K562 (cell line): Measurements from ENCODE around the gene CAPN12. TPM values are rescaled to one million over a fixed set of nuclear protein-coding genes. Genes with fewer than 3 reads are reported as not detected.

Experiments used
- ATAC-seq: fragments of 200-7000 bp; cut with Tn5 transposase; 3 replicates; pipeline ENCODE4 v1.9.1; 2020; ENCODE audit warnings: moderate library complexity
- BruUV-seq: library from RNA; stranded (reverse); fragments of 400-500 nt; replicated peaks from 2 replicates; lab custom pipeline; 2021; lab: Mats Ljungman, UMichigan
- CTCF ChIA-PET: fragments of 300-600 bp; formaldehyde crosslinking; extraction: SDS; loops from one replicate; lab custom pipeline; 2021; ENCODE audit warnings: low intra/inter-chr PET ratio; lab: Yijun Ruan, JAX
- POLR2A ChIA-PET: fragments of 300-600, 350-650 bp; sonication (Branson Sonifier 250); formaldehyde crosslinking; extraction: SDS; loops from one replicate; lab custom pipeline; 2021; ENCODE audit warnings: antibody characterized with exemption, inconsistent platforms; lab: Yijun Ruan, JAX
- DNase-seq, 4 experiments: peaks; one replicate each; pipeline versions ENCODE4 v3.0.0 to v3.0.0-alpha.2; 2011 to 2018; ENCODE audit warnings: low spot score in 3 of 4, mixed read lengths in 3 of 4; ENCODE audit errors: extremely low read depth in 1 of 4
- FAIRE-seq: peaks from 2 replicates; lab custom pipeline; 2011; peaks lifted over from hg19 to GRCh38; lab: Jason Lieb, UNC
- H2AFZ ChIP-seq: 2 replicates; pipeline ENCODE4 v1.6.0; 2011; ENCODE audit warnings: low read depth, low read length, control low read depth, inconsistent platforms
- H3K27ac ChIP-seq: fragments of 200-600 bp; 3 replicates; pipeline ENCODE4 v1.8.0; 2011; ENCODE audit warnings: low read depth, mild to moderate bottlenecking, control low read depth, inconsistent platforms, low read length, moderate library complexity, mixed read lengths; ENCODE audit errors: extremely low read depth
- H3K27me3 ChIP-seq, 2 experiments: fragments of 300-600 bp in 1 of 2; 2 replicates in 1 of 2; 3 replicates in 1 of 2; pipeline versions ENCODE4 v1.6.0 to v1.8.0; 2011; ENCODE audit warnings: inconsistent platforms in 2 of 2, low read length in 2 of 2, mild to moderate bottlenecking in 1 of 2, mixed read lengths in 1 of 2, moderate library complexity in 1 of 2; ENCODE audit not compliant: control insufficient read depth in 2 of 2, insufficient read depth in 2 of 2
- H3K36me3 ChIP-seq: fragments of 300-600 bp; 3 replicates; pipeline ENCODE4 v1.8.0; 2011; ENCODE audit warnings: mild to moderate bottlenecking, low read length, inconsistent platforms; ENCODE audit not compliant: control insufficient read depth, insufficient read depth
- H3K4me1 ChIP-seq, 2 experiments: fragments of 200-600 bp in 1 of 2; replicated peaks in 1 of 2; 2 replicates in 1 of 2; 3 replicates in 1 of 2; pipeline versions ENCODE4 v1.5.1 to v1.8.0; 2011; ENCODE audit warnings: inconsistent platforms in 2 of 2, low read length in 2 of 2, mild to moderate bottlenecking in 1 of 2, mixed read lengths in 1 of 2, moderate library complexity in 1 of 2; ENCODE audit not compliant: control insufficient read depth in 2 of 2, insufficient read depth in 2 of 2
- H3K4me2 ChIP-seq: 2 replicates; pipeline ENCODE4 v1.6.1; 2011; ENCODE audit warnings: low read length, control low read depth, inconsistent platforms, mixed read lengths; ENCODE audit not compliant: insufficient read depth
- H3K4me3 ChIP-seq: fragments of 200-600 bp; sonication (generic), shearing (Covaris generic); 2 replicates; pipeline ENCODE4 v1.5.1; 2016; ENCODE audit warnings: control low read depth, inconsistent platforms
- H3K79me2 ChIP-seq: fragments of 200-600 bp; 3 replicates; pipeline ENCODE4 v1.8.0; 2011; ENCODE audit warnings: low read length, inconsistent platforms; ENCODE audit not compliant: control insufficient read depth, insufficient read depth
- H3K9ac ChIP-seq, 2 experiments: 2 replicates each; pipeline versions ENCODE4 v1.6.0 to v1.6.1; 2011; ENCODE audit warnings: low read depth in 2 of 2, low read length in 2 of 2, control low read depth in 1 of 2, inconsistent platforms in 1 of 2, mild to moderate bottlenecking in 1 of 2, mixed read lengths in 1 of 2; ENCODE audit not compliant: insufficient read depth in 1 of 2
- H3K9me1 ChIP-seq: one replicate; pipeline ENCODE4 v1.6.0; 2011; ENCODE audit warnings: inconsistent platforms, mild to moderate bottlenecking, low read length, moderate library complexity; ENCODE audit not compliant: control insufficient read depth, insufficient read depth
- H3K9me3 ChIP-seq: replicated peaks from 2 replicates; pipeline ENCODE4 v1.5.1; 2011; ENCODE audit warnings: low read depth, low read length, inconsistent platforms; ENCODE audit not compliant: control insufficient read depth, insufficient read depth
- H4K20me1 ChIP-seq: replicated peaks from 2 replicates; pipeline ENCODE4 v1.6.1; 2011; ENCODE audit warnings: low read length, inconsistent platforms, mixed read lengths; ENCODE audit not compliant: control insufficient read depth, insufficient read depth
- CAMTA2 ChIP-seq: fragments of 250-450 bp; sonication (Bioruptor Pico); conservative IDR thresholded peaks from 2 replicates; pipeline ENCODE4 v1.5.1; 2022
- CBFA2T2 ChIP-seq: fragments of 450-650 bp; conservative IDR thresholded peaks from 2 replicates; pipeline ENCODE4 v1.6.1; 2017; ENCODE audit warnings: mild to moderate bottlenecking
- DDX20 ChIP-seq: fragments of 450-650 bp; IDR thresholded peaks from 2 replicates; pipeline ENCODE4 v1.6.1; 2016; ENCODE audit warnings: missing genetic modification characterization, low read depth, mild to moderate bottlenecking, missing compliant biosample characterization, moderate library complexity
- HBP1 ChIP-seq: fragments of 450-650 bp; formaldehyde crosslinking; IDR thresholded peaks from 2 replicates; pipeline ENCODE4 v1.4.0; 2022; ENCODE audit warnings: missing genetic modification characterization
- KLF13 ChIP-seq: fragments of 450-650 bp; IDR thresholded peaks from 2 replicates; pipeline ENCODE4 v1.6.1; 2016; ENCODE audit warnings: missing genetic modification characterization, low read depth, mild to moderate bottlenecking, missing compliant biosample characterization, moderate library complexity, borderline replicate concordance
- MAFG ChIP-seq: fragments of 450-650 bp; conservative IDR thresholded peaks from 2 replicates; pipeline ENCODE4 v1.6.1; 2016; ENCODE audit warnings: missing genetic modification characterization, missing compliant biosample characterization
- MCM7 ChIP-seq, 2 experiments: fragments of 450-650 bp; IDR thresholded peaks; 2 replicates each; pipeline ENCODE4 v1.6.1; 2016 to 2018
- NCOA2 ChIP-seq, 2 experiments: fragments of 450-650 bp; IDR thresholded peaks; 2 replicates each; pipeline ENCODE4 v1.6.1; 2018; ENCODE audit warnings: mild to moderate bottlenecking in 2 of 2, moderate library complexity in 1 of 2; ENCODE audit not compliant: partially characterized antibody in 2 of 2
- TEAD1 ChIP-seq, 2 experiments: fragments of 450-650 bp in 1 of 2; sonication (generic) in 1 of 2; formaldehyde crosslinking; IDR thresholded peaks; 2 replicates each; pipeline versions ENCODE4 v1.4.0 to v1.8.0; 2020 to 2022; ENCODE audit warnings: mild to moderate bottlenecking in 2 of 2, missing genetic modification reagents in 1 of 2
- TOE1 ChIP-seq, 2 experiments: fragments of 450-650 bp in 1 of 2; sonication (generic) in 1 of 2; formaldehyde crosslinking in 1 of 2; IDR thresholded peaks; 2 replicates each; pipeline versions ENCODE4 v1.7.1 to v1.8.0; 2016 to 2022; ENCODE audit warnings: borderline replicate concordance in 2 of 2, mild to moderate bottlenecking in 2 of 2, antibody characterized with exemption in 1 of 2, inconsistent platforms in 1 of 2, low read depth in 1 of 2, missing genetic modification reagents in 1 of 2, moderate library complexity in 1 of 2
- TRIM24 ChIP-seq, 2 experiments: fragments of 450-650 bp; IDR thresholded peaks; 2 replicates each; pipeline ENCODE4 v1.6.1; 2016
- TSC22D4 ChIP-seq: fragments of 450-650 bp; IDR thresholded peaks from 2 replicates; pipeline ENCODE4 v1.6.1; 2016; ENCODE audit warnings: missing genetic modification characterization, missing biosample characterization, control low read depth
- ZBTB26 ChIP-seq: fragments of 450-650 bp; formaldehyde crosslinking; IDR thresholded peaks from 2 replicates; pipeline ENCODE4 v1.4.0; 2022; ENCODE audit warnings: missing genetic modification characterization
- ZFP1 ChIP-seq: fragments of 450-650 bp; formaldehyde crosslinking; IDR thresholded peaks from 2 replicates; pipeline ENCODE4 v1.4.0; 2020; ENCODE audit warnings: mild to moderate bottlenecking, mixed read lengths
- ZNF583 ChIP-seq: fragments of 250-450 bp; sonication (Bioruptor Pico); IDR thresholded peaks from 2 replicates; pipeline ENCODE4 v1.4.0; 2020
- WGBS: fragments of 100-300 bp; shearing (Covaris generic); methylation state at CpG from one replicate; pipeline ENCODE4 v1.1.6; 2016; ENCODE audit warnings: low coverage, mixed read lengths; ENCODE audit not compliant: insufficient coverage; ENCODE audit errors: missing lambda C conversion rate; 5-methylcytosine and 5-hydroxymethylcytosine counted together
- in situ Hi-C: fragments of 300-500 bp; cut with MboI; formaldehyde crosslinking; loops from 4 replicates; pipeline ENCODE4 v1.15.0; 2018; ENCODE audit warnings: inconsistent platforms, mixed read lengths
- intact Hi-C: fragments of 100-400 bp; cut with micrococcal nuclease; formaldehyde crosslinking; loops from 2 replicates; pipeline ENCODE4 v1.14.2; 2022
- polyA plus RNA-seq, 8 experiments: library from polyadenylated mRNA; depleted of rRNA in 4 of 8; stranded (reverse) in 5 of 8; unstranded in 3 of 8; fragments of >200 nt; fragmentation: Nextera tagmentation in 2 of 8; fragmentation: Illumina TruSeq in 1 of 8; extraction: Ambion mirVana in 2 of 8; extraction: Trizol in 1 of 8; gene quantifications; 2 replicates each; pipeline versions ENCODE4 v1.2.1 to v1.2.3, GENCODE V29; 2011 to 2014; ENCODE audit warnings: inconsistent platforms in 1 of 8, missing spikeins in 1 of 8
- total RNA-seq, 7 experiments: library from RNA; depleted of rRNA in 6 of 7; stranded (reverse); fragments of >200 nt in 6 of 7; fragmentation: Illumina TruSeq in 2 of 7; extraction: Trizol in 2 of 7; gene quantifications; 2 replicates each; pipeline versions ENCODE4 v1.2.1 to v1.2.3, GENCODE V29; 2011 to 2021; ENCODE audit warnings: low replicate concordance in 1 of 7
- TF ChIP-seq, protein P1 (sequence below), 2 experiments: fragments of 450-650 bp in 1 of 2; sonication (generic) in 1 of 2; formaldehyde crosslinking; conservative IDR thresholded peaks; 2 replicates each; pipeline versions ENCODE4 v1.4.0 to v1.8.1; 2020 to 2022; ENCODE audit warnings: mild to moderate bottlenecking in 1 of 2, missing genetic modification reagents in 1 of 2

Gene CAPN12
- total and polyA plus RNA-seq, 9 of the 15 experiments (the other 6 are each of a cell fraction or from before 2014, with no cell fraction given) = 0.83 to 7.0 (median 1.6) TPM

DNA sequence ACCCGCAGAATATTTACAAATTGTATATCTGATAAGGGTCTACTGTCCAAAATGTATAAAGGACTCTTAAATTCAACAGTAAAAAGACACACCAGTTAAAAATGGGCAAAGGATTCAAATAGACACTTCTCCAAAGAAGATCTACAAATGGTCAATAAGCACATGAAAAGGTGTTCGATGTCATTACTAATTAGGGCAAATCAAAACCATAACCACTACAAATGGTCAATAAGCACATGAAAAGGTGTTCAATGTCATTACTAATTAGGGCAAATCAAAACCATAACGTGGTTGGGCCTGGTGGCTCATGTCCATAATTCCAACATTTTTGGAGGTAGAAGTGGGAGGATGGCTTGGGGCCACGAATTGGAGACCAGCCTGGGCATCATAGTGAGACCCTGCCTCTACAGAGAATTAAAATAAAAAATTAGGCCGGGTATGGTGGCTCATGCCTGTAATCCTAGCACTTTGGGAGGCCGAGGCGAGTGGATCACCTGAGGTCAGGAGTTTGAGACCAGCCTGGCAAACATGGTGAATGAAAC, 56.4 kb downstream of the CAPN12 start:
- in situ Hi-C loops (no loop called here), intact Hi-C loops (loop anchor here (5.0 kb wide), 1 partner anchor 36 kb away; no protein-coding TSS in a partner anchor)
- DNase-seq (no peak), FAIRE-seq (no peak), ATAC-seq (no peak)
- ChIA-PET POLR2A (no interaction called here), CTCF (no interaction called here)
- H3K79me2 ChIP-seq = peaks cover 98% of the 10 kb centered on the region
- no peak overlapping the region for H2AFZ ChIP-seq
- H3K4me2 ChIP-seq = no peak overlapping the region; the same call in 1 of the 2 replicates
- peak overlapping the region; percentile 21; the same call in 2 of the 3 replicates for H3K27ac ChIP-seq
- no peak overlapping the region for H3K4me3 ChIP-seq
- H3K36me3 ChIP-seq = peaks cover 58% of the 10 kb centered on the region
- H3K9ac ChIP-seq = no peak overlapping the region
- no peaks in the 10 kb centered on the region for H3K9me1 ChIP-seq
- peaks cover 21% of the 10 kb centered on the region for H4K20me1 ChIP-seq
- peaks cover under 1% of the 10 kb centered on the region; the same call in 1 of the 2 replicates for H3K9me3 ChIP-seq
- H3K27me3 ChIP-seq = no peaks in the 10 kb centered on the region
- TF ChIP-seq TOE1 (IDR thresholded peaks at IDR 0.05; ENCODE audit: borderline replicate concordance) (no peak), TOE1 (CRISPR knock-in tag; IDR thresholded peaks at IDR 0.05; ENCODE audit: borderline replicate concordance, low read depth) (no peak), TSC22D4 (tag) (no peak), ZFP1 (CRISPR knock-in tag) (no peak), KLF13 (tag) (no peak), TEAD1 (CRISPR knock-in tag; IDR thresholded peaks at IDR 0.05) (no peak), MCM7 (IDR thresholded peaks at IDR 0.05) (no peak), ZBTB26 (CRISPR knock-in tag) (no peak), NCOA2 (IDR thresholded peaks at IDR 0.05; ENCODE audit: partially characterized antibody in 2 of 2) (no peak), ZNF583 (no peak), CAMTA2 (CRISPR knock-in tag) (no peak), TRIM24 (IDR thresholded peaks at IDR 0.05) (no peak), MAFG (tag) (no peak), HBP1 (CRISPR knock-in tag) (no peak), CBFA2T2 (no peak), DDX20 (no peak)
- TF ChIP-seq, protein P1, sequence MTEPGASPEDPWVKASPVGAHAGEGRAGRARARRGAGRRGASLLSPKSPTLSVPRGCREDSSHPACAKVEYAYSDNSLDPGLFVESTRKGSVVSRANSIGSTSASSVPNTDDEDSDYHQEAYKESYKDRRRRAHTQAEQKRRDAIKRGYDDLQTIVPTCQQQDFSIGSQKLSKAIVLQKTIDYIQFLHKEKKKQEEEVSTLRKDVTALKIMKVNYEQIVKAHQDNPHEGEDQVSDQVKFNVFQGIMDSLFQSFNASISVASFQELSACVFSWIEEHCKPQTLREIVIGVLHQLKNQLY (CRISPR knock-in tag; conservative IDR thresholded peaks at IDR 0.05) = no peak
- no TSS peak for BruUV-seq
- WGBS = 72% methylated on average over 7 of the region's 7 CpGs
- peaks cover 68 to 69% of the 10 kb centered on the region in 2 experiments for H3K4me1 ChIP-seq
